ENCODE results near the gene SOX10.

Gene SOX10

GRCh38 chr22:37983860-37984791 is at the start of gene SOX10:
Gene SOX10, minus strand, starts transcription at chr22:37984555. Its CDS starts 771 bp downstream, at chr22:37983784.
- TF ChIP-seq, protein P1, sequence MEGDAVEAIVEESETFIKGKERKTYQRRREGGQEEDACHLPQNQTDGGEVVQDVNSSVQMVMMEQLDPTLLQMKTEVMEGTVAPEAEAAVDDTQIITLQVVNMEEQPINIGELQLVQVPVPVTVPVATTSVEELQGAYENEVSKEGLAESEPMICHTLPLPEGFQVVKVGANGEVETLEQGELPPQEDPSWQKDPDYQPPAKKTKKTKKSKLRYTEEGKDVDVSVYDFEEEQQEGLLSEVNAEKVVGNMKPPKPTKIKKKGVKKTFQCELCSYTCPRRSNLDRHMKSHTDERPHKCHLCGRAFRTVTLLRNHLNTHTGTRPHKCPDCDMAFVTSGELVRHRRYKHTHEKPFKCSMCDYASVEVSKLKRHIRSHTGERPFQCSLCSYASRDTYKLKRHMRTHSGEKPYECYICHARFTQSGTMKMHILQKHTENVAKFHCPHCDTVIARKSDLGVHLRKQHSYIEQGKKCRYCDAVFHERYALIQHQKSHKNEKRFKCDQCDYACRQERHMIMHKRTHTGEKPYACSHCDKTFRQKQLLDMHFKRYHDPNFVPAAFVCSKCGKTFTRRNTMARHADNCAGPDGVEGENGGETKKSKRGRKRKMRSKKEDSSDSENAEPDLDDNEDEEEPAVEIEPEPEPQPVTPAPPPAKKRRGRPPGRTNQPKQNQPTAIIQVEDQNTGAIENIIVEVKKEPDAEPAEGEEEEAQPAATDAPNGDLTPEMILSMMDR (IDR thresholded peaks at IDR 0.05; ENCODE audit: control insufficient read depth, extremely low read depth, insufficient read depth): no peak
- H3K4me3 ChIP-seq (ENCODE audit: low read depth, low read length): no peak within 1 kb of the TSS
- DNase-seq (ENCODE audit: low read depth): no peak

- DNase-seq (ENCODE audit: low read depth): no peak
- H3K4me3 ChIP-seq (ENCODE audit: low read depth, low read length): no peak overlapping the region
- TF ChIP-seq, protein P1 (IDR thresholded peaks at IDR 0.05; ENCODE audit: control insufficient read depth, extremely low read depth, insufficient read depth): no peak
Measured at GRCh38 chr22:38033522-38034277, 49.3 kb upstream of the SOX10 start.

DNA sequence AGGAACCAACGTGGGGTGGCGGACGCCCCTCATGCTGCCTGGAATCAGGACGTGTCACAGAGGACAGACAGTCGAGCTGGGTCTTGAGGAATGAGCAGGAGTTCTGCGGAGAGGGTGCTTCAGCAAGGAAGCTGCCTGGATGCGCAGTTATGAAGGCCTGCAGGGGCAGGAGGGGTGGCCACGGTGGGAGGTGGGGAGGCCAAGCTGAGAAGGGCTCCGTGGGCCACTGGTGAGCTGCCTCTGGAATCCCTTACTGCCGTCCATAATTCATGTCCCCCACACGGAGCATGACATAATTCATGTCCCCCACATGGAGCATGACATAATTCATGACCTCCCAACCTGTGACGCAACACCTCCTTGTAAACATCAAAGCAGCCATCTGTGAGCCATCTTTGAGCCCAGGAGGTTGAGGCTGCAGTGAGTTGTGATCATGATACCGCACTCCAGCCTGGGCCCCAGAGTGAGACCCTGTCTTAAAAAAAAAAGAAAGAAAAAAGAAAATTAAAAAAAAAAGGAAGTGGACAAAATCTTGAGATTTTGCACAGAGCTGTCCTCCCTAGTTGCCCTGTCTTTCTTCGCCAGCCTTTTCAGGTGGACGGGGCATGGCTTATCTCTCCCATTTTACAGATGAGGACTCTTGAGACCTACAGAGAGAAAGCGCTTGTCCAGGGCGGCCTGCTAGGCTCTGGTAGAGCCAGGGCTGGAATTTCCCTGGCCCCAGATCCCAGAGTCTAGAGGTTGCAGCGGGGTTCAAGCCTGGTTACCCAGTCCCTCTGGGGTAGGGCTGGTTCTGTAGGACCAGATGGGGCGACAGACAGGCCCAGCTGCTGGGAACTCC is 48.5 kb upstream of the SOX10 start:
- H3K4me3 ChIP-seq (ENCODE audit: low read depth, low read length): no peak overlapping the region
- DNase-seq (ENCODE audit: low read depth): no peak
- TF ChIP-seq, protein P1 (IDR thresholded peaks at IDR 0.05; ENCODE audit: control insufficient read depth, extremely low read depth, insufficient read depth): no peak

DNA sequence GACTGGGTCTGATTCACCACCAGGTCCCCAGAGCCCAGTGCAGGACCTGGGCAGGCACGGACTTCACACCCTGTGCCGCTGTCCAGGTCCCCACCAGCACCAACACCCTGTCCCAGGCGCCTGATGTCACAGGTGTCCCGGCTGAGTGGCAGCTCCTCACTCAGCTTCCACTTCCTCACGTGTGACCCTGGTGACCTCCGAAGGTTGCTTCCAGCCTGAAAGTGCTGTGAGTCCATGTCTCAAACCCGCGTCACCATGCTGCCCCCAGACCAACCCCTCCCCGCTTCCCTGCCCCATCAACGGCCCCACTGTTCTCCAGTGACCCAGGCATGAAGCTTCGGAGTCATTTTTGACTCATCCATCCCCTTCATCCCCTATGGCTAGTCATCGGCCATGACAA is 47.1 kb upstream of the SOX10 start:
- no peak overlapping the region for H3K4me3 ChIP-seq (ENCODE audit: low read depth, low read length)
- TF ChIP-seq, protein P1 (IDR thresholded peaks at IDR 0.05; ENCODE audit: control insufficient read depth, extremely low read depth, insufficient read depth): no peak
- DNase-seq (ENCODE audit: low read depth): no peak

- TF ChIP-seq, protein P1 (IDR thresholded peaks at IDR 0.05; ENCODE audit: control insufficient read depth, extremely low read depth, insufficient read depth): no peak
- DNase-seq (ENCODE audit: low read depth): no peak
- H3K4me3 ChIP-seq (ENCODE audit: low read depth, low read length): no peak overlapping the region
Measured at GRCh38 chr22:38030311-38031133, 46.2 kb upstream of the SOX10 start.

DNA sequence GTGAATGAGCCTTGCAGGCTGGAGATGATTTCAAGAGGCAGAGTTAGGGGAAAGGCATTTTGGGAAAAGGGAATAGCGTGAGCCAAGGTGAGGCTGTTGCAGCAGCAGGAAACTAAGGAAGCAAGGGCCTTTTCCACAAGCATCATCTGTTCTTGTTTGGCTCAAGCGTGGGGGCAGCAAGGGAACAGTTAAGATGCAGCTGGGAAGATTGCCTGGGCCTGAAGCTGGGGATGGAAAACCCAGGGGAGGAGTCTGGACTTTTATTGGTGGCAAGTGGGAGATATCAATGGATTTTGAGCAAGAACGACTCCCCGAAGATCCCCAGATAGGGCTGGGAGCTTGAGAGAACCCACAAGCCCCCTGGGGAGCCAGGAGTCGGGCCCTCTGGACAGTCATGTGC is 45.5 kb upstream of the SOX10 start:
- H3K4me3 ChIP-seq (ENCODE audit: low read depth, low read length): no peak overlapping the region
- no peak for DNase-seq (ENCODE audit: low read depth)
- TF ChIP-seq, protein P1 (IDR thresholded peaks at IDR 0.05; ENCODE audit: control insufficient read depth, extremely low read depth, insufficient read depth): no peak
